OCI-LY7 (cell line): Measurements from ENCODE around the gene PLVAP.

Source experiments
- CTCF ChIP-seq: fragments of 200-600 bp; sonication (generic); conservative IDR thresholded peaks from 2 replicates; pipeline ENCODE4 v1.5.1; 2014; ENCODE audit warnings: mild to moderate bottlenecking, antibody characterized with exemption, low read length, moderate library complexity, mixed read lengths
- EZH2phosphoT487 ChIP-seq: fragments of 200-600 bp; sonication (generic); IDR thresholded peaks from 2 replicates; pipeline ENCODE4 v1.6.1; 2018; ENCODE audit warnings: low read depth, borderline replicate concordance, mild to moderate bottlenecking, mixed run types, antibody characterized with exemption, low read length, moderate library complexity, mixed read lengths

GRCh38 chr19:17336872-17337674 lies 40.1 kb downstream of the PLVAP start, which contains the start of gene GTPBP3:
- TF ChIP-seq CTCF (no peak), EZH2phosphoT487 (no peak)
